ENCODE results near the gene LRP8.

LRP8 gene

DNA sequence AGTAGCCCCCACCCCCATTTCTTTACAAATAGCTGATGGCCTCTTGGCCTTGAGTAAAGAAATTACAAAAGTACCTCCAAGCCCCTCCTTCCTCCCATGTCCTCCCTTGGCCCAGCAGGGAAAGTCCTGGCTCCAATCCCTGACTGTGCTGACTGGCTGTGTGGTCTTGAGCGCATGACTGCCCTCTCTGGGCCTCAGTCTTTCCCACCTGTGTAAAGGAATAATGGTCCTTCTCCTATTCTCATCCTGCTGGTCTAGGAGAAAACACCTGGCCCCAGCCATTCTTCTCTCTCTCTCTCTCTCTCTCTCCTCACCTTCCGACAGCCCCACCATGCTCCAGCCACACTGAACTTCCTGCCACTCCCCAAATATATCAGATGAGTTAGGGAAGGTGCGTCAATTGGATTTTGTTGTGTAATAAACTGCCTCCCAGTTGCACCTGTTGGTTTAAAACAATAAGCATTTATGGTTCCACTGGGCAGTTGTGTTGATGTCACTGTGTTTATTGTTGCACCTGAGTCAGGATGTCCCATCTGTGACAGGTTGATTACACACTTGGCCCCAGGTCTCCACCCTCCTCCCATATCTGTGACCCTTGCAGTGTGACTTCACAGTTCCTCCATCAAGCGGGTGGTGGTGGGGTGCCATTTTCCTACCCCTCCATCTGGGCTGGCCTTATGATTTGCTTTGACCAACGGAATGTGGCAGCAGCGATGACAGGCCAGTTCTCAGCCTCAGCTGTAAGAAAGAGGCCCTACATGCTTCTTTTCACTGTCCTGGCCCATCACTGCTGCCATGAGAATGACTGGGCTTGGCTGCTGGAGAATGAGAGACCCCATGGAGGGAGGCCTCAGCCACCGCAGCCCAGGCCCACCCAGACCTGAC is 22.3 kb upstream of the LRP8 start:
- no peak overlapping the region for H3K4me3 ChIP-seq (ENCODE audit: low read depth, low read length)
- no peak for DNase-seq (ENCODE audit: low read depth)
- TF ChIP-seq, protein P1, sequence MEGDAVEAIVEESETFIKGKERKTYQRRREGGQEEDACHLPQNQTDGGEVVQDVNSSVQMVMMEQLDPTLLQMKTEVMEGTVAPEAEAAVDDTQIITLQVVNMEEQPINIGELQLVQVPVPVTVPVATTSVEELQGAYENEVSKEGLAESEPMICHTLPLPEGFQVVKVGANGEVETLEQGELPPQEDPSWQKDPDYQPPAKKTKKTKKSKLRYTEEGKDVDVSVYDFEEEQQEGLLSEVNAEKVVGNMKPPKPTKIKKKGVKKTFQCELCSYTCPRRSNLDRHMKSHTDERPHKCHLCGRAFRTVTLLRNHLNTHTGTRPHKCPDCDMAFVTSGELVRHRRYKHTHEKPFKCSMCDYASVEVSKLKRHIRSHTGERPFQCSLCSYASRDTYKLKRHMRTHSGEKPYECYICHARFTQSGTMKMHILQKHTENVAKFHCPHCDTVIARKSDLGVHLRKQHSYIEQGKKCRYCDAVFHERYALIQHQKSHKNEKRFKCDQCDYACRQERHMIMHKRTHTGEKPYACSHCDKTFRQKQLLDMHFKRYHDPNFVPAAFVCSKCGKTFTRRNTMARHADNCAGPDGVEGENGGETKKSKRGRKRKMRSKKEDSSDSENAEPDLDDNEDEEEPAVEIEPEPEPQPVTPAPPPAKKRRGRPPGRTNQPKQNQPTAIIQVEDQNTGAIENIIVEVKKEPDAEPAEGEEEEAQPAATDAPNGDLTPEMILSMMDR (conservative IDR thresholded peaks at IDR 0.05; ENCODE audit: low read depth, low read length), result no peak

DNA sequence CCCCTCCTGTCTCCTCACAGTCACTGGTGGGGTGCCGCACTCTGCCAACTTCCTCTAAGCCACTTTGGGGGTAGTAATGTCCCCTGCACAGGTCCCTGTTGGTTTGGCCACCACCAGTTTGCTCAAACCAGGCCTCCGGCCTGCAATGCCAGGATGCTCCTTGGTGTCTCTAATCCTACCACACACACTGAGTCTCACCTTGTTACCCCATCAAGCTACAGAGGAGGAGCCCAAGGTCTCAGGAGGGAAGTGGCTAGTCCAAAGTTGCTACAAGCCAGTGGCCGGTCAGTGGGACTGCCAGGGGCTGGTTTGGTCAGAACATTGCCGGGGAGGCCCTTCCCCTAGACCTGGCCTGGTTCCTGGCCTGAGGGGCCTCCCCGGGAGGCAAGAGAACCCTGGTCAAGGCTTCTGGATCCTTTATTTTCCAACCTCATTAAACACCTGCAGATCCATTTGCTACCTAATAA is 21.5 kb upstream of the LRP8 start:
- no peak overlapping the region for H3K4me3 ChIP-seq (ENCODE audit: low read depth, low read length)
- no peak for DNase-seq (ENCODE audit: low read depth)
- TF ChIP-seq, protein P1 (conservative IDR thresholded peaks at IDR 0.05; ENCODE audit: low read depth, low read length), result no peak

DNA sequence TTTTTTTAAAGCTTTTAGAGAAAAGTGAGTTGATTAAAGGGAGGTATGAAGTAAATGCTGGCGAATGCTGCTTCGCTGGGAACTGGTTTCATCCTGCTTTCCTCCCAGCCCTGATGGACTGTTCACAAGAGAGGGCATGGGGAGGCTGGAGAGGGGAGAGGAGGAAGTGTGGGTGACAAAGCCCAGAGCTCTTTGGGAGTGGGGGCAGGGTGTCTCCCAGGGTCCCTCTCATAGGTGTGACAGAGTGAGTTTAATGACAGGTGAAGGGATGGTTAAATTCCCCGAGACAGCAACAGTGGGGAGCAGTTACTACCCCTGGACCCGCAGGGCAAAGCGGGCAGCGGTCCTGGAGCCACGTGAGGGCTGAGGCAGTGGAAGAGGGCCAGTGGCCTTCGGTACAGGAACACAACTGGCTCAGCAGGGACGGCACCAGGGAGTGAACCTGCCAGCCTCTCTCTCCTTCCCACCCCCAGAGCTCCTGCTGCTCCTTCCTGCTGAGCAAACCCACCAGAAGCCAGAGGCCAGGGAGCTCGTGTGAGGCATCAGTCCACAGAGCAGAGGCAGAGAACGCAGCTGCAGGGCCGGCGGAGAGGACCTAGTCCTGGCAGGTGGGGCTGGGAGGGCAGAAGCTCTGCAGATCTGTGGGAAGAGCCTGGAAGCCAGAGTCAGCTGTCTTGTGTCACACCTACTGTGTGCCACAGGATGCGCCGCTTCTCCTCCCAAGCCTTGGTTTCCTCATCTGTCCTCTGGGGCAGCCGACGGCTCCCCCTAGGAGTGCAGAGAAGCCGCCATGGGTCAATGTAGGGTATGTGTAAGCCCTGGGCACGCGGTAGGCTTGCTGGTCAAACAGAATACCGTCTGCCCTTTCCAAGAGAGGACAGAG is 20.9 kb upstream of the LRP8 start:
- TF ChIP-seq, protein P1 (conservative IDR thresholded peaks at IDR 0.05; ENCODE audit: low read depth, low read length), result no peak
- peak; percentile 47 for DNase-seq (ENCODE audit: low read depth)
- H3K4me3 ChIP-seq (ENCODE audit: low read depth, low read length), result no peak overlapping the region

DNA sequence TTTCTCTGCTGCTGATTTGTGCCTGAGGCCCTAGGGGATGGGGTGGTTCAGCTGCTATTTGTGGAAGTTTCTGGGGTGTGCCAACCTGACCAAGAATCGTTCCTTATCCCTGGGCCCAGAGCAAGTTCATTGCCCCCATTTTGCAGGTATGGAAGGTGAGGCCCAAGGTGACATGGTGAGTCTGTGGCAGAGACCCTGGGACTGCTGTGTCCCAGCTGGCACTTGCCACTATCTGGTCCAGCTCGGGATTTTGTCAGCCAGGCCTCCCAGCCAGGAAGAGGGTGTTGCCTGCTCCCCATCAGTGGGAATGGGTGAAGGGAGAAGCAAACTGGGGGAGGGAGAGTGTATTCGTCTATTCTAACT is 18.9 kb upstream of the LRP8 start:
- H3K4me3 ChIP-seq (ENCODE audit: low read depth, low read length), result no peak overlapping the region
- no peak for DNase-seq (ENCODE audit: low read depth)
- TF ChIP-seq, protein P1 (conservative IDR thresholded peaks at IDR 0.05; ENCODE audit: low read depth, low read length), result no peak

DNA sequence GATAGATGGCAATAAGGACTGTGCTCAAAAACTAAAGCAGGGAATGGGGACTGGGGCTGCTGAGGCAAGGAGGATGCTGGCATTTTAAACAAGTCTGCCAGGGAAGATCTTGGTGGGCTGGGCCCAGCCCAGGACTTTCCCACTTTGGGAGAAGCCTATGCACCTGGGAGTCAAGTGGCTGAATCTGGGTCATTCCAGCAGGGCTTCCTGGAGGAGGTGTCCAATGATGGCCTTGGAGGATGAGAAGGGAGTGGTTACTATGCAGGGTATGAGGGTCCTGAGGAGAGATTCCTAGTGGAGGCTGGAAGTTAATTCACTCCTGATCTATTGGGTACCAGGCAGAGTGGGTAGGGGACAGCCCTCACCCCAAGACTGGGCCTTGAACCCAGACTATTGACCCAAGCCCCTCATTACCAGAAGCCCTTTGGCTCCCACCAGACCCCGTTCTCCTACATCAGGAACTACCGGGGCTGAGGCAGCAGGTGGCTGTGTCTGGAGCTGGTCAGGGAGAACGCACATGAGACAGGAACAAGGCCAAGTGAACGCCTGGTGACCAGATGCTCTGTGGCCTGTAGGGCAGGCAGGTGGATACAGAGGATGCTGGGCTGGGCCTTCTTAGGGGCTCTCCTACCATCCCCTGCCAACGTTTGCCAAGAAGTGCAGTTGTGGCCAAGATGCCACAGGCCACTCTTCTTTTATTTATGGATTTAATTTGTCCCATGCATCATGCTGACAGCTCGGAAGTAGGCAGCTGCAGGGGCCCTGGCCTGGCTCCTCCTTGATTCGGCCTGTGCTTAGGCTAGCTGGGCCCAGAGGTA is 18.3 kb upstream of the LRP8 start:
- no peak for DNase-seq (ENCODE audit: low read depth)
- TF ChIP-seq, protein P1 (conservative IDR thresholded peaks at IDR 0.05; ENCODE audit: low read depth, low read length), result no peak

More for the DNA sequence above, 18.3 kb upstream of the LRP8 start:
- no peak overlapping the region for H3K4me3 ChIP-seq (ENCODE audit: low read depth, low read length)
